Islet of Langerhans (tissue), 1 donor: ENCODE results near the gene PRKAR2B.

Source experiments
- FAIRE-seq: peaks from one replicate; lab custom pipeline; 2011; peaks lifted over from hg19 to GRCh38; lab: Jason Lieb, UNC

PRKAR2B gene

DNA sequence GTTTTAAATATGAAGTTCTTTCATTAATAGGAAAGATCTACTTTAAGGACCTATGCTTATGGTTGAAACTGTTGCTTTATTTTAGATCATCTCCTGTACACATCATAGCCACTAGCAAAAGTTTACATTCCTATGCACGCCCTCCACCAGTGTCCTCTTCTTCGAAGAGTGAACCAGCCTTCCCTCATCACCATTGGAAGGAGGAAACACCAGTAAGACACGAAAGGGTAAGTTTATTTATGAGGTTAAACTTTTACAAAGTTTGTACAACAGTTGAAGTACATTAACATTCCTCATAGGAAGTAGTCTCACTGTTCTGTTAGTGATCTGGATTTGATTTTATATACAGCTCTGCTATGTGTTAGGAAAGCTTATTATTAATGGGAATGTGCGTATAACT is 141.2 kb downstream of the PRKAR2B start:
- FAIRE-seq, result no peak

GRCh38 chr7:107186240-107186639 is 141.7 kb downstream of the PRKAR2B start:
- FAIRE-seq, result no peak

- FAIRE-seq, result no peak
Measured at GRCh38 chr7:107187774-107188173, 143.3 kb downstream of the PRKAR2B start.

DNA sequence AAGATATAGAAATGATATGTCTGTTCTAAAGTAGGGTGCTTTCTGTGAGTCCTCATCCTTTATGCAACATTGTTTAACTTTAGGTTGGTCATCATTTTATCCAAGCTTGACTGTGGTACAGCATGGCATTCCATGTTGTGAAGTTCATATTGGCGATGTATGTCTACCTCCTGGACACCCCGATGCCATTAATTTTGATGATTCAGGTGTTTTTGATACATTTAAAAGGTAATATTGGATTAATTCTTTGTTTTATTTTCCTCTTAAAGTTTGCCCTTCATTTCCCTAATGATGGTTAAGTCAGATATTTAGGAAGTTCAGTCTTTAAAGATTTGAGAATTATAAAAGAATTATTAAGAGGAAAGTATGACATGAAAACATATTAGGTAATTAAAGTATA is 145.6 kb downstream of the PRKAR2B start:
- peak; percentile 36 for FAIRE-seq

DNA sequence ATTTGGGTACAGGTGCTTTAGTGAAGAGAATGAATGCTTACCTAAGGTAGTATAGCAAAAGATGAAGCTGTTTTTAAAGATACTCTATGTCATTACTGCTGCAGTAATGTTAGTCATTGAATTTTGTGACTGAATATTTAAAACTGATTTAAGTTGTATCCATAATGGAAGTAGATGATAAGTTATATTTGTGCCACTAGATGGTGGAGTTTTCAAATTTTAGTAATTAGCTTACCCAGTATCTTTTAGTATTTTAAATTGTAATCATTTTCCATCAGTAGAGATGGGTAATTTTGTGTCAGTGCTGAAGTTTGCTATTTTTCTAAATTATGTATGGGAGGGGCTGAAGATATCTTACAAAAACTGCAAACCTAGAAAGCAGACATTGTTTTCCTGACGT is 149.5 kb downstream of the PRKAR2B start:
- FAIRE-seq, result no peak

DNA sequence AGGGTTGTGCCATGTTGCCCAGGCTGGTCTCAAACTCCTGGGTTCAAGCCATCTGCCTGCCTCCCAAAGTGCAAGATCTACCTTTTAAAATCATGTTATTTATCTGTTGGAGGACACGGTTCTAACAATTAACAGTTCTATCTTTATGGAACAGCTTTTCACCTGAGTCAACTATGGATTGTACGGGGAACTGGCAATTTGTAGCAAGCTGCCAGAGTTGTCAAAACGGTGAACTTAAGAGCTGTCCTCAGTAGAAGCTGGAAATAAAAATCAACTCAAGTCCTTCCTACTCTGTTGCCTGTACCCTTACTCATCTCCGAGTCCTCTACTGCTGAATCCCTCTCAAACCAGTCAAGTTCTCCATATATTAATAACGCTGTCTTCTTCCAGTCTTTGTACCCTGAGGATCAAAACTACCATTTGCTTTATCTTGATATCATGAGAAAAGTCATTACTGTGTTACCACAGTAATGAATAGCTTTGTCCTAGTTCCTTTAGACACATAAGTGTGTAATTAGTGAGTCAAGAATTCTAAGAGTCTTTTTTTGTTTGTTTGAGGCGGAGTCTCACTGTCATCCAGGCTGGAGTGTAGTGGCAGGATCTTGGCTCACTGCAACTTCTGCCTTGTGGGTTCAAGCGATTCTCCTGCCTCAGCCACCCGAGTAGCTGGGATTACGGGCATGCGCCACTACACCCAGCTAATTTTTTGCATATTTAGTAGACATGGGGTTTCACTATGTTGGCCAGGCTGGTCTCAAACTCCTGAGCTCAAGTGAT is 152.5 kb downstream of the PRKAR2B start:
- no peak for FAIRE-seq

- peak; percentile 60 for FAIRE-seq
Measured at GRCh38 chr7:107201795-107202450, 157.4 kb downstream of the PRKAR2B start.

- no peak for FAIRE-seq
Measured at GRCh38 chr7:107203607-107204006, 159.1 kb downstream of the PRKAR2B start.

DNA sequence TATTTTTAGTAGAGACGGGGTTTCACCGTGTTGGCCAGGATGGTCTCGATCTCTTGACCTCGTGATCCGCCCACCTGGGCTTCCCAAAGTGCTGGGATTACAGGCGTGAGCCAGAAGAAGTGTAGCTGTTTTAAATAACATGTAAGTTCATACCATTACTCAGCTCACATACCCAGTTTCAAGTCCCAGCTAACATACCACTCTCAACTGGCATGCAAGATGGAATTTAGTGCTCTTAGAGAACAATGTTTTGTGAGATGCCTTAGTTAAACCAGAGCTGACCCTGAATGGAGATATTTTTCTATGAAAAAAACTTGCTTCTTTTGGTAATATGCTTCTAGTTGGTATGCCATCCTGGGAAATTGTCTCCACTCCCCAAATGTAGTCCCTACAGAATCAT is 161.6 kb downstream of the PRKAR2B start:
- no peak for FAIRE-seq

DNA sequence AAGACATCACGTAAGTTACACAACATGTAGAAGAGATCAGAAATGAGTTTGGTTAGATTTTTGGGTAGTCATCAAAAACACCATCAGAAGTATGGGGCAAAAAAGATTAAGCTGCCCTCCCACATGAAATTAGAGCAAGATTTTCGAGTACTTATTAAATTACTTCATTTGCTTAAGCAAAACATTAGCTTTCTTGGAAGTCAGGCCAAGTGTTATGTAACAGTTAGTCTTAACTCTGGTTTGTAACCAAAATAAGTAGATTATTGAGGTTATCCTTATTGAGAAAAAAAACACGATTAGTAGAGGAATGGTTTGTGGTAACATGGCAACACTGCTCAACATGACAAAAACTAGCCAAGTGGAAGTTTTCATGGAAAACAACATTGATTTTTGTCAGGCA is 162.2 kb downstream of the PRKAR2B start:
- FAIRE-seq, result no peak

- no peak for FAIRE-seq
Measured at GRCh38 chr7:107207459-107207858, 163.0 kb downstream of the PRKAR2B start.

GRCh38 chr7:107208024-107208521 is 163.6 kb downstream of the PRKAR2B start:
- FAIRE-seq, result no peak

- FAIRE-seq, result no peak
Measured at GRCh38 chr7:107208563-107208962, 164.1 kb downstream of the PRKAR2B start.

- no peak for FAIRE-seq
Measured at GRCh38 chr7:107209565-107209964, 165.1 kb downstream of the PRKAR2B start.

DNA sequence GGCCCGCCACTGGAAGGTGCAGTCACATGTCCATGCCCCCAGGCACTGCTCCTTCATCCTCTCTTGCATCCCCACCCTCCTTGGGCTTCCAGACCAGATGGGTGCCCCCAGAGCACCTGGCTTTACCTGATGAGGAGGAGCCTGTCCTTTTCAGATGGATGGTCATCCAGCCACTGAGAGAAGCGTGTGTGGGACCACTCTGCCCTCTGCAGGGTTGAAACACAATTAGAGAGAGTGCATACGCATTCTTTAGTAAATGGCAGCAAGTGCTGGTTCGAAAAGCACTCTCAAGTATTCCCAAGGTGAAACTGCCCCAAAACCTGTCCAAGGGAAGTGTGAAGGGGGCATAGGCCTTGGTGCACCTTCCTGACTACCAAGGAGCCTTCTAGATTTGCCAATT is 165.9 kb downstream of the PRKAR2B start:
- no peak for FAIRE-seq
